SU-DHL-6 (cell line): ENCODE data around the gene SMARCA5.

Experiments used
- CTCF ChIP-seq: fragments of 200-600 bp; sonication (generic); IDR thresholded peaks from one replicate; pipeline ENCODE4 v1.5.1; 2017; ENCODE audit warnings: antibody characterized with exemption, mild to moderate bottlenecking, low read length, moderate library complexity; ENCODE audit not compliant: insufficient read depth, poor library complexity, severe bottlenecking
- EZH2phosphoT487 ChIP-seq: fragments of 200-600 bp; sonication (generic), shearing (Covaris generic); conservative IDR thresholded peaks from 2 replicates; pipeline ENCODE4 v1.6.1; 2018; ENCODE audit warnings: mild to moderate bottlenecking, antibody characterized with exemption, low read length, moderate library complexity, mixed read lengths

- TF ChIP-seq CTCF (no peak), EZH2phosphoT487 (no peak)
Observed at GRCh38 chr4:143599827-143600226, 86.3 kb downstream of the SMARCA5 start.
